ENCODE measurements around the gene G3BP1. TPM values are rescaled to one million over a fixed set of nuclear protein-coding genes. Genes with fewer than 3 reads are reported as not detected.

G3BP1 gene
- total RNA-seq, 2 donors from 2014 or later, result 64.7 to 182 TPM

- H3K4me3 ChIP-seq, result no peak overlapping the region
- peaks cover 41% of the 10 kb centered on the region for H3K36me3 ChIP-seq
- H3K27me3 ChIP-seq (replicated peaks; ENCODE audit: insufficient read depth), result no peaks in the 10 kb centered on the region
- H3K9me3 ChIP-seq, result no peaks in the 10 kb centered on the region
- H3K27ac ChIP-seq, result no peak overlapping the region
- ATAC-seq (ENCODE audit: insufficient number of reproducible peaks, low FRiP score, low read depth), result no peak
- TF ChIP-seq CTCF (IDR thresholded peaks at IDR 0.05), result no peak
- no peaks in the 10 kb centered on the region for H3K4me1 ChIP-seq (ENCODE audit: control insufficient read depth in 1 of 2, low read depth in 2 of 2)
- DNase-seq (ENCODE audit: low spot score), result no peak
Measured at GRCh38 chr5:151793358-151793757, 21.6 kb downstream of the G3BP1 start.

GRCh38 chr5:151795426-151795825, 23.7 kb downstream of the G3BP1 start:
- Histone ChIP-seq H3K4me3 (no peak overlapping the region), H3K27me3 (replicated peaks; ENCODE audit: insufficient read depth) (no peaks in the 10 kb centered on the region), H3K4me1 (ENCODE audit: control insufficient read depth in 1 of 2, low read depth in 2 of 2) (no peaks in the 10 kb centered on the region), H3K9me3 (no peaks in the 10 kb centered on the region), H3K36me3 (peaks cover 51% of the 10 kb centered on the region), H3K27ac (no peak overlapping the region)
- no peak for ATAC-seq (ENCODE audit: insufficient number of reproducible peaks, low FRiP score, low read depth)
- DNase-seq (ENCODE audit: low spot score), result no peak
- TF ChIP-seq CTCF (IDR thresholded peaks at IDR 0.05), result no peak

GRCh38 chr5:151798674-151799073, 26.9 kb downstream of the G3BP1 start:
- Histone ChIP-seq H3K27me3 (replicated peaks; ENCODE audit: insufficient read depth) (no peaks in the 10 kb centered on the region), H3K9me3 (no peaks in the 10 kb centered on the region), H3K27ac (no peak overlapping the region), H3K36me3 (peaks cover 50% of the 10 kb centered on the region), H3K4me1 (ENCODE audit: control insufficient read depth in 1 of 2, low read depth in 2 of 2) (no peaks in the 10 kb centered on the region), H3K4me3 (no peak overlapping the region)
- TF ChIP-seq CTCF (IDR thresholded peaks at IDR 0.05), result no peak
- ATAC-seq (ENCODE audit: insufficient number of reproducible peaks, low FRiP score, low read depth) (no peak), DNase-seq (ENCODE audit: low spot score) (no peak)

- H3K4me3 ChIP-seq, result no peak overlapping the region
- DNase-seq (ENCODE audit: low spot score) (no peak), ATAC-seq (ENCODE audit: insufficient number of reproducible peaks, low FRiP score, low read depth) (no peak)
- TF ChIP-seq CTCF (IDR thresholded peaks at IDR 0.05), result no peak
- no peaks in the 10 kb centered on the region for H3K4me1 ChIP-seq (ENCODE audit: control insufficient read depth in 1 of 2, low read depth in 2 of 2)
- H3K27ac ChIP-seq, result no peak overlapping the region
- no peaks in the 10 kb centered on the region for H3K27me3 ChIP-seq (replicated peaks; ENCODE audit: insufficient read depth)
- no peaks in the 10 kb centered on the region for H3K9me3 ChIP-seq
- H3K36me3 ChIP-seq, result peaks cover 43% of the 10 kb centered on the region
Measured at GRCh38 chr5:151799407-151799806, 27.7 kb downstream of the G3BP1 start.

- Histone ChIP-seq H3K36me3 (peaks cover 34% of the 10 kb centered on the region), H3K4me3 (no peak overlapping the region), H3K27ac (no peak overlapping the region), H3K4me1 (ENCODE audit: control insufficient read depth in 1 of 2, low read depth in 2 of 2) (no peaks in the 10 kb centered on the region), H3K9me3 (no peaks in the 10 kb centered on the region), H3K27me3 (replicated peaks; ENCODE audit: insufficient read depth) (no peaks in the 10 kb centered on the region)
- DNase-seq (ENCODE audit: low spot score) (no peak), ATAC-seq (ENCODE audit: insufficient number of reproducible peaks, low FRiP score, low read depth) (no peak)
- TF ChIP-seq CTCF (IDR thresholded peaks at IDR 0.05), result no peak
Measured at GRCh38 chr5:151800532-151800931, 28.8 kb downstream of the G3BP1 start.

Data from thoracic aorta (tissue), 2 donors.